HG03439 (cell line): Measurements from ENCODE around the gene TEX51.

ENCODE experiments used
- ATAC-seq: cut with Tn5 transposase; IDR thresholded peaks from one replicate; pipeline ENCODE4 v1.9.1; 2021; ENCODE audit warnings: mild to moderate bottlenecking, moderate library complexity; ENCODE audit not compliant: unreplicated experiment

Gene TEX51

GRCh38 chr2:126911111-126911796 lies 12.6 kb downstream of the TEX51 start:
- no peak for ATAC-seq

GRCh38 chr2:126912201-126912600 lies 13.5 kb downstream of the TEX51 start:
- no peak for ATAC-seq

- ATAC-seq = no peak
Observed at GRCh38 chr2:126913329-126913728, 14.6 kb downstream of the TEX51 start.

- no peak for ATAC-seq
Observed at GRCh38 chr2:126913881-126914615, 15.4 kb downstream of the TEX51 start.

- no peak for ATAC-seq
Observed at GRCh38 chr2:126914811-126915500, 16.3 kb downstream of the TEX51 start.

- no peak for ATAC-seq
Observed at GRCh38 chr2:126915903-126916302, 17.2 kb downstream of the TEX51 start.

GRCh38 chr2:126916744-126917143 lies 18.1 kb downstream of the TEX51 start:
- ATAC-seq = no peak

GRCh38 chr2:126921066-126921465 lies 22.4 kb downstream of the TEX51 start:
- ATAC-seq = no peak

GRCh38 chr2:126930970-126931590 lies 32.4 kb downstream of the TEX51 start:
- no peak for ATAC-seq

GRCh38 chr2:126932529-126932928 lies 33.8 kb downstream of the TEX51 start:
- no peak for ATAC-seq

GRCh38 chr2:126932966-126933710 lies 34.4 kb downstream of the TEX51 start:
- ATAC-seq = no peak

GRCh38 chr2:126933711-126934091 lies 35.0 kb downstream of the TEX51 start:
- ATAC-seq = no peak

GRCh38 chr2:126934809-126935208 lies 36.1 kb downstream of the TEX51 start:
- ATAC-seq = no peak

- ATAC-seq = no peak
Observed at GRCh38 chr2:126935774-126936173, 37.1 kb downstream of the TEX51 start.

GRCh38 chr2:126936219-126936723 lies 37.6 kb downstream of the TEX51 start:
- no peak for ATAC-seq

- no peak for ATAC-seq
Observed at GRCh38 chr2:126940331-126940730, 41.6 kb downstream of the TEX51 start.

- ATAC-seq = no peak
Observed at GRCh38 chr2:126942427-126943203, 43.9 kb downstream of the TEX51 start.

- no peak for ATAC-seq
Observed at GRCh38 chr2:126943612-126944348, 45.1 kb downstream of the TEX51 start.

GRCh38 chr2:126945118-126945517 lies 46.4 kb downstream of the TEX51 start:
- ATAC-seq = no peak
